AG04450 (cell line): Measurements from ENCODE around the gene AMPH. TPM values are rescaled to one million over a fixed set of nuclear protein-coding genes. Genes with fewer than 3 reads are reported as not detected.

Source experiments
- CTCF ChIA-PET: fragments of 300-600, 350-600 bp; formaldehyde crosslinking; extraction: SDS; loops from one replicate; lab custom pipeline; 2022; ENCODE audit warnings: antibody characterized with exemption, inconsistent platforms; lab: Charles Lee
- POLR2A ChIA-PET: fragments of 350-600 bp; formaldehyde crosslinking; extraction: SDS; loops from one replicate; lab custom pipeline; 2021; ENCODE audit warnings: antibody characterized with exemption, inconsistent platforms; lab: Yijun Ruan, JAX
- DNase-seq: peaks from one replicate; pipeline ENCODE4 v3.0.0-alpha.2; 2011; ENCODE audit warnings: low read depth, low spot score
- H3K27ac ChIP-seq: one replicate; pipeline ENCODE4 v1.5.1; 2012; ENCODE audit warnings: low read depth, low read length, control low read depth
- H3K27me3 ChIP-seq: one replicate; pipeline ENCODE4 v1.6.0; 2012; ENCODE audit warnings: low read length; ENCODE audit not compliant: control insufficient read depth, insufficient read depth
- H3K4me3 ChIP-seq: 2 replicates; pipeline ENCODE4 v1.5.1; 2011; ENCODE audit warnings: mild to moderate bottlenecking, low read depth, low read length, control low read depth
- H3K9me3 ChIP-seq: 2 replicates; pipeline ENCODE4 v1.5.1; 2012; ENCODE audit warnings: low read length; ENCODE audit not compliant: control insufficient read depth, insufficient read depth
- CTCF ChIP-seq: IDR thresholded peaks from 2 replicates; pipeline ENCODE4 v1.5.1; 2011; ENCODE audit warnings: low read depth, low read length, control low read depth, inconsistent platforms
- polyA plus RNA-seq: library from polyadenylated mRNA; depleted of rRNA; stranded (reverse); fragments of >200 nt; gene quantifications from 2 replicates; pipeline ENCODE4 v1.2.3, GENCODE V29; 2011

AMPH gene
- polyA plus RNA-seq, 1 experiment: 19.5 TPM

DNA sequence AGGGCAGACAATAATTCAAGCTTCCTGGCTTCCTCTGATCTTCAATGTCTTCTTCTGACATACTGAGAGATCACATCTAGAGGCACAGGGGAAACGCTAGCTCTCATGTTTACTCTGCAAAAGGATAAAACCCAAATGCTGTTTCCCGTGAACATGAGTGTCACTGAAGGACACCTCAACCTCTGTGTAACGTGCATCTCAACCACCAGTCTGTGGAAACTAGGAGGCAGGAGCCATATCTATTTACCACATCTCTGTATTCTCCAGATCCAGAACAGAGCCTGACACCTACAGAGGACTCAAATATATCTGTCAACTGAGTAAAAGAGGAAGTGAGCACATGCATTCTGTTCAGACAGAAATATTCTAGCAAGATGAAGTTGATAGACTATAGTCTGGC lies 217.4 kb downstream of the AMPH start:
- Histone ChIP-seq H3K9me3 (no peaks in the 10 kb centered on the region), H3K27ac (no peak overlapping the region), H3K4me3 (no peak overlapping the region), H3K27me3 (no peaks in the 10 kb centered on the region)
- no peak for TF ChIP-seq CTCF
- POLR2A ChIA-PET: no interaction called here
- CTCF ChIA-PET: no interaction called here
- DNase-seq: no peak

GRCh38 chr7:38411404-38411803 lies 219.8 kb downstream of the AMPH start:
- peak; percentile 31; the same call in 1 of the 2 replicates for TF ChIP-seq CTCF
- no peaks in the 10 kb centered on the region for H3K27me3 ChIP-seq
- DNase-seq: no peak
- CTCF ChIA-PET: interaction anchor here (1.3 kb wide), 1 partner anchor 12 kb away, joined by 6 read pairs; no protein-coding TSS in a partner anchor
- POLR2A ChIA-PET: no interaction called here
- no peak overlapping the region for H3K4me3 ChIP-seq
- H3K27ac ChIP-seq: no peak overlapping the region
- no peaks in the 10 kb centered on the region for H3K9me3 ChIP-seq

- H3K27ac ChIP-seq: no peak overlapping the region
- no peak for TF ChIP-seq CTCF
- CTCF ChIA-PET: interaction anchor here (1.7 kb wide), 1 partner anchor 11 kb away, joined by 13 read pairs; no protein-coding TSS in a partner anchor
- H3K9me3 ChIP-seq: no peaks in the 10 kb centered on the region
- DNase-seq: no peak
- no peaks in the 10 kb centered on the region for H3K27me3 ChIP-seq
- H3K4me3 ChIP-seq: no peak overlapping the region
- POLR2A ChIA-PET: no interaction called here
Observed at GRCh38 chr7:38410056-38410455, 221.1 kb downstream of the AMPH start.

DNA sequence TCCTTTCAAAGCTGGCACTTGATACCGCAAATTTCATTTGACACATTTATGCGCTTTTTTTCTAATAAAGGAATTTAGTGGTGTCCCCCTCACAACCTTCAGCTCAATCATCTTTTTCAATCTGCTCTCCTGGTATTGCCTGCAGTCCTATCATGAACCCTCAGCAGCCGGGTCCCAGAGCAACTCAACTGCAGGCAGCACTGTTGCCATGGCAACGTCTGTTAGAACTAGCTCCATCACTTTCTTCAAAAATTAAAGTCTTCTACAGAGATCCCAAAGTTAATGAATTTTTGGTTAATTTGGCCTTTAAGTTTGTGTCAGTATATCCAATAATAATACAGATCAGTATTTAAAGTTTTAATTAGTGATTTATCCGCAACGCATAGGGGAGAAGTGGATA lies 221.6 kb downstream of the AMPH start:
- Histone ChIP-seq H3K9me3 (no peaks in the 10 kb centered on the region), H3K4me3 (no peak overlapping the region), H3K27me3 (no peaks in the 10 kb centered on the region), H3K27ac (no peak overlapping the region)
- no peak for DNase-seq
- ChIA-PET POLR2A (no interaction called here), CTCF (interaction anchor here (1.4 to 1.7 kb wide), 2 partner anchors 11 to 40 kb away, joined by 3 to 13 read pairs; no protein-coding TSS in a partner anchor)
- TF ChIP-seq CTCF: no peak

DNA sequence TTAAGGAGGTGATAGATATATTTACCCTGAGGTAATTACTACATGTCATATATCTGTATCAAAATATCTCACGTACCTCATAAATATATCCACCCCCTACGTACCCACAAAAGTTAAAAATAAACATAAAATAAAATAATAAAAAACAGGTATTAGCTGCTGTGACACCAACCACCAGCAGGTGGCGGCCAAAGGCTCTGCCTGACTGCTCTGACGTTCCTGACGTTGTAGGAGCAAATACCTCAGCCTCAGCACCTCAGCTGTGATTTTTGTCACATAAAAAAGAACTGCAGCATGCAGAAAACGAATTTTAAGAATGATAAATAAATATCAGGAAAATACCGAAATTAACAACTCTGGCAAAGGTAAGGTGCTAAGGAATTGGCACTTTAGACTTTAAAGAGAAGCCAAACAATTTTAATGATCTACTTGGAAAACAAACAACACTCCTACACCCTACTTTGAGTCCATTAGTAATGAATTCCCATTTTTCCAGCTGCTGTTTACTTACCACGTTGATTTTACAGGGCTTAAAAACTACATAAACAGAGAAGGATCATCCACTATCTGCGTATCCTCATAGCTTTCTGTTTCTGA lies 232.3 kb downstream of the AMPH start:
- no peak overlapping the region for H3K4me3 ChIP-seq
- H3K27ac ChIP-seq: no peak overlapping the region
- ChIA-PET POLR2A (no interaction called here), CTCF (interaction anchor here (0.6 to 2.3 kb wide), 28 partner anchors 9 to 1135 kb away, joined by 3 to 47 read pairs (median 4); no protein-coding TSS in a partner anchor)
- TF ChIP-seq CTCF: peak; percentile 96
- peak; percentile 15 for DNase-seq
- H3K27me3 ChIP-seq: no peaks in the 10 kb centered on the region
- no peaks in the 10 kb centered on the region for H3K9me3 ChIP-seq
